ENCODE results near the gene HES1. TPM values are rescaled to one million over a fixed set of nuclear protein-coding genes. Genes with fewer than 3 reads are reported as not detected.

The HES1 gene
- total RNA-seq, 4 donors from 2014 or later: 9.6 to 31.5 (median 15.4) TPM

- H3K9me3 ChIP-seq: no peaks in the 10 kb centered on the region
- no peaks in the 10 kb centered on the region for H3K36me3 ChIP-seq
- H3K27me3 ChIP-seq: peaks cover 10% of the 10 kb centered on the region
- no peak overlapping the region for H3K4me3 ChIP-seq
- no peak overlapping the region for H3K27ac ChIP-seq
- WGBS, 2 donors (ENCODE audit: low coverage in 1 of 2): 78 to 95% methylated on average over 6 to 7 of the region's 7 CpGs
- H3K4me1 ChIP-seq: peaks cover 0 to 4% (median 0%) of the 10 kb centered on the region in 3 donors
- TF ChIP-seq CTCF (IDR thresholded peaks at IDR 0.05) (no peak), POLR2A (IDR thresholded peaks at IDR 0.05) (no peak), POLR2AphosphoS5 (IDR thresholded peaks at IDR 0.05) (no peak), EP300 (IDR thresholded peaks at IDR 0.05) (no peak)
- ATAC-seq: no peak
Observed at GRCh38 chr3:194103505-194103904, 32.4 kb upstream of the HES1 start.

GRCh38 chr3:194103983-194104751, 31.8 kb upstream of the HES1 start:
- Histone ChIP-seq H3K36me3 (no peaks in the 10 kb centered on the region), H3K4me1 (no peaks in the 10 kb centered on the region), H3K4me3 (no peak overlapping the region), H3K9me3 (no peaks in the 10 kb centered on the region), H3K27me3 (peaks cover 10% of the 10 kb centered on the region), H3K27ac (no peak overlapping the region)
- TF ChIP-seq POLR2A (IDR thresholded peaks at IDR 0.05) (no peak), CTCF (IDR thresholded peaks at IDR 0.05) (no peak), EP300 (IDR thresholded peaks at IDR 0.05) (no peak)
- 83 to 100% methylated on average over 1 of the region's 12 CpGs for WGBS, 2 donors (ENCODE audit: low coverage in 1 of 2)
- no peak for ATAC-seq

GRCh38 chr3:194105292-194105691, 30.7 kb upstream of the HES1 start:
- Histone ChIP-seq H3K9me3 (no peaks in the 10 kb centered on the region), H3K27me3 (peaks cover 10% of the 10 kb centered on the region), H3K4me1 (no peaks in the 10 kb centered on the region), H3K4me3 (no peak overlapping the region), H3K27ac (no peak overlapping the region), H3K36me3 (no peaks in the 10 kb centered on the region)
- WGBS, 2 donors (ENCODE audit: low coverage in 1 of 2): 98 to 100% methylated on average over 5 to 9 of the region's 9 CpGs
- TF ChIP-seq EP300 (IDR thresholded peaks at IDR 0.05) (no peak), POLR2AphosphoS5 (IDR thresholded peaks at IDR 0.05) (no peak), POLR2A (IDR thresholded peaks at IDR 0.05) (no peak), CTCF (IDR thresholded peaks at IDR 0.05) (no peak)
- no peak for ATAC-seq

GRCh38 chr3:194107107-194107506, 28.8 kb upstream of the HES1 start:
- 83 to 100% methylated on average over 1 of the region's 1 CpG for WGBS, 2 donors (ENCODE audit: low coverage in 1 of 2)
- Histone ChIP-seq H3K27ac (no peak overlapping the region), H3K27me3 (peaks cover 10% of the 10 kb centered on the region), H3K4me1 (no peaks in the 10 kb centered on the region), H3K4me3 (no peak overlapping the region), H3K9me3 (no peaks in the 10 kb centered on the region), H3K36me3 (no peaks in the 10 kb centered on the region)
- no peak for ATAC-seq
- TF ChIP-seq EP300 (IDR thresholded peaks at IDR 0.05) (no peak), CTCF (IDR thresholded peaks at IDR 0.05) (no peak), POLR2AphosphoS5 (IDR thresholded peaks at IDR 0.05) (no peak), POLR2A (IDR thresholded peaks at IDR 0.05) (no peak)

GRCh38 chr3:194109192-194109863, 26.6 kb upstream of the HES1 start:
- TF ChIP-seq POLR2AphosphoS5 (IDR thresholded peaks at IDR 0.05) (no peak), CTCF (IDR thresholded peaks at IDR 0.05) (no peak), POLR2A (IDR thresholded peaks at IDR 0.05) (no peak), EP300 (IDR thresholded peaks at IDR 0.05) (no peak)
- Histone ChIP-seq H3K36me3 (no peaks in the 10 kb centered on the region), H3K4me1 (peaks cover 0 to 8% (median 0%) of the 10 kb centered on the region in 3 donors), H3K9me3 (no peaks in the 10 kb centered on the region), H3K27me3 (peaks cover 5% of the 10 kb centered on the region), H3K4me3 (no peak overlapping the region), H3K27ac (no peak overlapping the region)
- ATAC-seq: no peak
- 91 to 95% methylated on average over 3 of the region's 3 CpGs for WGBS, 2 donors (ENCODE audit: low coverage in 1 of 2)
